Hepatocyte (in vitro differentiated cells): ENCODE results near the gene ARHGEF9. TPM values are rescaled to one million over a fixed set of nuclear protein-coding genes. Genes with fewer than 3 reads are reported as not detected.

Source experiments
- DNase-seq: peaks from one replicate; pipeline ENCODE4 v3.0.0-alpha.2; 2016; ENCODE audit warnings: low spot score
- H2AFZ ChIP-seq: fragments of 200-600 bp; sonication (generic); 2 replicates; pipeline ENCODE4 v1.6.0; 2016; ENCODE audit warnings: antibody characterized with exemption, mild to moderate bottlenecking
- H3K27ac ChIP-seq: fragments of 200-600 bp; sonication (generic); 2 replicates; pipeline ENCODE4 v1.5.1; 2016; ENCODE audit warnings: mild to moderate bottlenecking
- H3K27me3 ChIP-seq: fragments of 200-600 bp; sonication (generic); 2 replicates; pipeline ENCODE4 v1.6.1; 2016
- H3K36me3 ChIP-seq: fragments of 200-600 bp; sonication (generic); replicated peaks from 2 replicates; pipeline ENCODE4 v1.5.1; 2016; ENCODE audit warnings: low read depth; ENCODE audit not compliant: insufficient read depth
- H3K4me1 ChIP-seq: fragments of 200-600 bp; sonication (generic); 2 replicates; pipeline ENCODE4 v1.5.1; 2016; ENCODE audit warnings: mild to moderate bottlenecking, moderate library complexity; ENCODE audit not compliant: insufficient read depth
- H3K4me2 ChIP-seq: fragments of 200-600 bp; sonication (generic); 2 replicates; pipeline ENCODE4 v1.6.0; 2016
- H3K4me3 ChIP-seq: fragments of 200-600 bp; sonication (generic); 2 replicates; pipeline ENCODE4 v1.5.1; 2016; ENCODE audit warnings: mild to moderate bottlenecking
- H3K79me2 ChIP-seq: fragments of 200-600 bp; sonication (generic); 2 replicates; pipeline ENCODE4 v1.6.0; 2017; ENCODE audit warnings: mild to moderate bottlenecking
- H3K9me2 ChIP-seq: fragments of 200-600 bp; sonication (generic); replicated peaks from 2 replicates; pipeline ENCODE4 v1.6.0; 2017; ENCODE audit warnings: mild to moderate bottlenecking; ENCODE audit not compliant: insufficient read depth
- H3K9me3 ChIP-seq: fragments of 200-600 bp; sonication (generic); 2 replicates; pipeline ENCODE4 v1.5.1; 2016; ENCODE audit warnings: low read depth, mild to moderate bottlenecking
- H4K20me1 ChIP-seq: fragments of 200-600 bp; sonication (generic); 2 replicates; pipeline ENCODE4 v1.6.0; 2016; ENCODE audit warnings: mild to moderate bottlenecking; ENCODE audit not compliant: insufficient read depth, poor library complexity, severe bottlenecking
- EZH2 ChIP-seq: fragments of 200-600 bp; sonication (generic); IDR thresholded peaks from 2 replicates; pipeline ENCODE4 v1.6.1; 2016; ENCODE audit warnings: antibody characterized with exemption, mild to moderate bottlenecking, borderline replicate concordance
- EZH2phosphoT487 ChIP-seq: fragments of 200-600 bp; sonication (generic); IDR thresholded peaks from one replicate; pipeline ENCODE4 v1.6.1; 2018; ENCODE audit warnings: antibody characterized with exemption, mild to moderate bottlenecking, low read depth, moderate library complexity; ENCODE audit not compliant: unreplicated experiment, severe bottlenecking
- WGBS: methylation state at CpG from one replicate; pipeline ENCODE4 v1.1.6; 2016; ENCODE audit warnings: low lambda C conversion rate; ENCODE audit errors: missing lambda C conversion rate; 5-methylcytosine and 5-hydroxymethylcytosine counted together
- polyA plus RNA-seq: library from polyadenylated mRNA; unstranded; fragments of >200 nt; fragmentation: Nextera tagmentation; extraction: Ambion mirVana; gene quantifications from 2 replicates; pipeline ENCODE4 v1.2.1, GENCODE V29; 2016
- total RNA-seq: library from RNA; depleted of rRNA; stranded (reverse); fragments of >200 nt; gene quantifications from 2 replicates; pipeline ENCODE4 v1.2.3, GENCODE V29; 2014
- TF ChIP-seq, protein P1 (sequence below): fragments of 200-600 bp; sonication (generic); IDR thresholded peaks from 2 replicates; pipeline ENCODE4 v1.5.1; 2016; ENCODE audit warnings: antibody characterized with exemption, mild to moderate bottlenecking; ENCODE audit not compliant: poor library complexity

ARHGEF9 gene
- total and polyA plus RNA-seq, 2 experiments from 2014 or later, result 19.1 to 25.6 TPM

DNA sequence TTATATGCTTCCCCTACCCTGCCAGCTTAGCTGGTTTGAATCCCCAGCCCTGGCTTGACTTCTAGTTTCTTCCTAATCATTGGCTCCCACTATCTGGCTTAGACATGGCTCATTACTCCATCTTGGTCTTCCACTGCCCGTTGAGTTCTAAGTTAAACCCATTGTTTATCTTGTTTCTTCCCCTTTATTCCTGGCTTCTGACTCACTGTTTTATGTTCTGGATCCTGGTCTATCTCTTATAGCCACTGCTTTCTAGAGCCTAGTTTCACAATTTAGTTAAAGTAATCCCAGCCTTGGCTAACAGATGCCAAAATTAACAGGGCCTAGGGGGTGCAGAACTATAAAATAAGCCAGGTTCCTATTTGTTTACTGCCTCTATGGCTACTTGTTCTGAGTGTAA is 120.9 kb downstream of the ARHGEF9 start:
- H3K4me2 ChIP-seq, result no peak overlapping the region
- H3K27ac ChIP-seq, result no peak overlapping the region
- H3K9me2 ChIP-seq, result no peaks in the 10 kb centered on the region
- H3K4me3 ChIP-seq, result no peak overlapping the region
- H3K9me3 ChIP-seq, result no peaks in the 10 kb centered on the region
- no peaks in the 10 kb centered on the region for H3K36me3 ChIP-seq
- H2AFZ ChIP-seq, result no peak overlapping the region
- no peak for DNase-seq
- 23% methylated on average over 1 of the region's 1 CpG for WGBS
- no peaks in the 10 kb centered on the region for H3K4me1 ChIP-seq
- H3K27me3 ChIP-seq, result no peaks in the 10 kb centered on the region
- H3K79me2 ChIP-seq, result no peaks in the 10 kb centered on the region
- no peaks in the 10 kb centered on the region for H4K20me1 ChIP-seq
- TF ChIP-seq EZH2phosphoT487 (no peak), EZH2 (no peak)
- TF ChIP-seq, protein P1, sequence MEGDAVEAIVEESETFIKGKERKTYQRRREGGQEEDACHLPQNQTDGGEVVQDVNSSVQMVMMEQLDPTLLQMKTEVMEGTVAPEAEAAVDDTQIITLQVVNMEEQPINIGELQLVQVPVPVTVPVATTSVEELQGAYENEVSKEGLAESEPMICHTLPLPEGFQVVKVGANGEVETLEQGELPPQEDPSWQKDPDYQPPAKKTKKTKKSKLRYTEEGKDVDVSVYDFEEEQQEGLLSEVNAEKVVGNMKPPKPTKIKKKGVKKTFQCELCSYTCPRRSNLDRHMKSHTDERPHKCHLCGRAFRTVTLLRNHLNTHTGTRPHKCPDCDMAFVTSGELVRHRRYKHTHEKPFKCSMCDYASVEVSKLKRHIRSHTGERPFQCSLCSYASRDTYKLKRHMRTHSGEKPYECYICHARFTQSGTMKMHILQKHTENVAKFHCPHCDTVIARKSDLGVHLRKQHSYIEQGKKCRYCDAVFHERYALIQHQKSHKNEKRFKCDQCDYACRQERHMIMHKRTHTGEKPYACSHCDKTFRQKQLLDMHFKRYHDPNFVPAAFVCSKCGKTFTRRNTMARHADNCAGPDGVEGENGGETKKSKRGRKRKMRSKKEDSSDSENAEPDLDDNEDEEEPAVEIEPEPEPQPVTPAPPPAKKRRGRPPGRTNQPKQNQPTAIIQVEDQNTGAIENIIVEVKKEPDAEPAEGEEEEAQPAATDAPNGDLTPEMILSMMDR, result no peak

DNA sequence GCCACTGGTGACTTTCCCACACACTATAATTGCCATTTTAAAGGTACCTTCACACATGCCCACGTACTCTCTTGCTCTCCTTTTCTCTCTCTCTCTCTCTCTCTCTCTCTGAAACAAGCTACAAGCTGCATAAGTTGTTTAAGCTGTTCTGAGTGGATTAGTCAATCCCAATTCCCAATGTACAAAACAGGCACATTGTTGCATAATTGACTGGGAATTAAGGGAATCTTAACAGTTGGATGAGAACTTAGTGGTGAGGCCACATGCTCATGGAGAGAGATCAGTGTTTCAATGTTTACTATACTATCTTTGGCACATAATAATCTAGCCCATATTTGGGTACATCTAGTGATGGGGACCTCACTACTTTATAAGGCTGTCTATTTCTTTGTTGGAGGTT is 123.3 kb downstream of the ARHGEF9 start:
- H4K20me1 ChIP-seq, result no peaks in the 10 kb centered on the region
- H3K36me3 ChIP-seq, result no peaks in the 10 kb centered on the region
- H3K79me2 ChIP-seq, result no peaks in the 10 kb centered on the region
- no peaks in the 10 kb centered on the region for H3K27me3 ChIP-seq
- no peak for DNase-seq
- H3K4me2 ChIP-seq, result no peak overlapping the region
- H3K9me3 ChIP-seq, result no peaks in the 10 kb centered on the region
- 53% methylated on average over 1 of the region's 1 CpG for WGBS
- no peaks in the 10 kb centered on the region for H3K9me2 ChIP-seq
- H3K4me3 ChIP-seq, result no peak overlapping the region
- no peak overlapping the region for H2AFZ ChIP-seq
- TF ChIP-seq, protein P1, result no peak
- TF ChIP-seq EZH2phosphoT487, result no peak
- TF ChIP-seq EZH2, result no peak
- H3K27ac ChIP-seq, result no peak overlapping the region
- no peaks in the 10 kb centered on the region for H3K4me1 ChIP-seq

DNA sequence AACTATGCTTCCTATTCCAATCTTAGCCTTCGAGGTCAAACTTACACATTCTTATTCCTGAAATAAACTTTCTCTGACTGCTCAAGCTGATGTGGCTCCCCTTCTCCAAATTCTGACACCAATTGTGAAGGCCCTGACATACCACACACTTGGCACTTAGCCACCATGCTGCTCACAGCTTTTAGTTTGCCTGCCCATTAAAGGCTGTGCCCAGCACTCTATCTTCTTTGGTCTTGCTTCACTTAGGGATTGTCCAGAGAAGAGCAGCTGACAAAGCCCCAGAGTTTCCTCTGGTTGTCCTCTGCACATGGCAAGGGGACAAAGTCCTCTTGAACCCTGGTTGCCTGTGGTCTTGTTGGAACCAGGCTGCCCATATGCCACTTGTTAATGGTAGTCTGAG is 126.1 kb downstream of the ARHGEF9 start:
- H3K4me2 ChIP-seq, result no peak overlapping the region
- no peaks in the 10 kb centered on the region for H3K4me1 ChIP-seq
- no peak overlapping the region for H3K27ac ChIP-seq
- H3K4me3 ChIP-seq, result no peak overlapping the region
- no peak overlapping the region for H2AFZ ChIP-seq
- H3K36me3 ChIP-seq, result no peaks in the 10 kb centered on the region
- no peaks in the 10 kb centered on the region for H3K79me2 ChIP-seq
- DNase-seq, result no peak
- TF ChIP-seq, protein P1, result no peak
- TF ChIP-seq EZH2, result no peak
- no peak for TF ChIP-seq EZH2phosphoT487
- no peaks in the 10 kb centered on the region for H3K9me2 ChIP-seq
- H3K27me3 ChIP-seq, result no peaks in the 10 kb centered on the region
- H4K20me1 ChIP-seq, result no peaks in the 10 kb centered on the region
- 76% methylated on average over 1 of the region's 1 CpG for WGBS
- no peaks in the 10 kb centered on the region for H3K9me3 ChIP-seq

DNA sequence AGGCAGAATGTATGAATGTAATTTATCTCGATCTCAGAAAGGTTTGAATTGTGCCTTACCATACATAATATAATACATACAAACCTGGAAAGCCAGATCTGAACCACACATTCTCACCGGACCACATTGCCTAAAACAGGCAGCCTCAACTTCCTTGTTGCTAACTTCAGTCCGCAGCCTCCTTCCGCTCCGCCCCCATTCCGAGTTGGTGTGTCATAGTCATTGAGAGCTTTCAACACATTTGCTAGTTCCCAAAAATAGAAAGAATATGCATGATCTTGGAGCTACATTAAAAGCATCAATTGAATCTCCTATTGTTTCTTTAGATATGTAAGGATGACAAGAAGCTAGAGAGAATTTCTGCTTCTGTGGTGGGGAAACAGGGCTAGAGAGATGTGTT is 127.2 kb downstream of the ARHGEF9 start:
- H4K20me1 ChIP-seq, result no peaks in the 10 kb centered on the region
- WGBS, result 82% methylated on average over 6 of the region's 6 CpGs
- H3K4me1 ChIP-seq, result no peaks in the 10 kb centered on the region
- no peaks in the 10 kb centered on the region for H3K9me2 ChIP-seq
- H3K36me3 ChIP-seq, result no peaks in the 10 kb centered on the region
- no peak overlapping the region for H2AFZ ChIP-seq
- H3K27me3 ChIP-seq, result no peaks in the 10 kb centered on the region
- TF ChIP-seq, protein P1, result no peak
- TF ChIP-seq EZH2, result no peak
- no peak for TF ChIP-seq EZH2phosphoT487
- H3K4me3 ChIP-seq, result no peak overlapping the region
- DNase-seq, result no peak
- H3K9me3 ChIP-seq, result no peaks in the 10 kb centered on the region
- H3K4me2 ChIP-seq, result no peak overlapping the region
- H3K79me2 ChIP-seq, result no peaks in the 10 kb centered on the region
- H3K27ac ChIP-seq, result no peak overlapping the region
